GM21723 (cell line): ENCODE results near the gene CRHR2.

Source experiments
- ATAC-seq: cut with Tn5 transposase; IDR thresholded peaks from one replicate; pipeline ENCODE4 v1.9.1; 2021; ENCODE audit warnings: mild to moderate bottlenecking, moderate library complexity; ENCODE audit not compliant: unreplicated experiment

Gene CRHR2

DNA sequence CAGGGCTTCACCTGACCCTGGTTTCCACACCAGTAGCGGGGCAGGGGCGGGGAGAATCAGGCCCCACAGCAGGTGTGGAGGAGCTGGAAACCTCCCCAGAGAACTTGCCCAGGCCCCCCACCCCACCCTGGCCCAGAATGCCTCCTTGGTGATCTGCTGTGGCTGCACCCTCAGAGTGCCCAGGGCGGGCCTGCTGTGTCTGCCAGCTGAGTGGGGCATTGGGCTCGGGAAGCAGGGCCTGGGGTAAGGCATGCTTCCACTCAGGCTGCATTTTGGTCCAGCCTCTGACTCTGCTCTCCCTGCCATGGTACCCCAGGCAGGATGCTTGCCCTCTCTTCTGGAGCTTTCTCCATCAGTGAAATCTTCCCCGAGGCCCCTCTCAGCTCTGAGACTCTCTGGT is 1.1 kb upstream of the CRHR2 start:
- ATAC-seq: no peak

GRCh38 chr7:30681815-30682211 is 443 bp downstream of the CRHR2 start:
- no peak for ATAC-seq

GRCh38 chr7:30681331-30681797 is 892 bp downstream of the CRHR2 start:
- no peak for ATAC-seq

DNA sequence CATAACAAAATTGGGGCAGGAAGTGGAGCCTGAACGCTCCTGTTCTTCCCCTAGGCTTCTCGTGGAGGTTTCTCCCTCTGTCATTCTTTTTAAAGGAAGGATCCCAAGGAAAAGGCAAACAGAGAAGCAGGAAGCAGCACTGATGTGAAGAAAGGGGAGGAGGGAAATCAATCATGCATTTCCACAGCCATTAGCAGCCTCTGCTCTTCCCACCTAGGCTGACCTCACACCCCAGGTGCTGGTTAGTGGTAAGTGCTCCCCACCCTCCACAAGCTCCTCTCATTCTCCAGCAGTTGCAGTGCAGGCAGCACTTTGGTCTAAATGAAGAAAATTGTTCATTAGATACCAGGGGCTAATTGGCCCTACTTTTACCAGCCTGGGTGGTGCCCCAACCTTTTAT is 2.6 kb downstream of the CRHR2 start:
- no peak for ATAC-seq

- ATAC-seq: no peak
Observed at GRCh38 chr7:30678805-30679204, 3.5 kb downstream of the CRHR2 start.

DNA sequence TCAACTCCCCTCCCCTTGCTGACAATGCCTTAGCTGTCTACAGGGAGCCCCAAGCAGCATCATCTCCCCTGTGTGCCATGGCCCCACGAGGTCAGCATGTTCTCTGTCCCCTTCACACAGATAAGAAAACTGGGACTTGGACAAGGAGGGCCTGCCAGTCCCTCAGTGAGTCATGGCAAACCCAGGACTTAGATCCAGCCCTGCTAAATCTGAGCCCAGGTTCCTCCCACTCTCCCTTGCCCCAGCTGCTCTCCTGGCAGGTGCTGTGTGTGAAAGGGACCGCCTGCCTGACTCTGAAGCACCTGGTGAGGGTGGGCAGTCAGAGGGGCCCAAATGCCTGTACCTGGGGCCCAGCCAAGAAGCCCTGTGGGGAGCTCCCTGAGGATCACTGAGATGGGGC is 7.4 kb downstream of the CRHR2 start:
- no peak for ATAC-seq

- ATAC-seq: no peak
Observed at GRCh38 chr7:30674420-30674819, 7.8 kb downstream of the CRHR2 start.

- no peak for ATAC-seq
Observed at GRCh38 chr7:30671793-30672465, 10.3 kb downstream of the CRHR2 start.

GRCh38 chr7:30668102-30668501 is 14.2 kb downstream of the CRHR2 start:
- no peak for ATAC-seq

DNA sequence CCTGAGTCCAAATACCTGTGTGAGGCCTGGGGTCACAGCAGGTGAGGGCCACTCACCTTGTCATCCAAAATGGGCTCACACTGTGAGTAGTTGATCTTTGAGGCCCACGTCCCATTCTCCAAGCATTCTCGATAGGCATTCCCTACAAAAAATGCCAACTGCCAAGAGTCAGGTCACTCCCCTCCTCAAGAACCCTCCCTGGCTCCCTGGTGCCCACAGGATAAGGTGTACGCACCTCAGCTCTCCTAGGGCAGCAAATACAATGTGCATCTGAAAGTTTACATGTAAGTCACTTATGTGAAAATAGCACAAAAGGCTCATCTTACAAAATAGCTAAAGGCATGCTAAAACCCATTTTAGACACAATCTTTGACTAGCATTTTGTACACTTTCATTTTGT is 15.1 kb downstream of the CRHR2 start:
- no peak for ATAC-seq

GRCh38 chr7:30665449-30665848 is 16.8 kb downstream of the CRHR2 start:
- no peak for ATAC-seq

GRCh38 chr7:30665043-30665442 is 17.2 kb downstream of the CRHR2 start:
- ATAC-seq: no peak

GRCh38 chr7:30664184-30664885 is 17.9 kb downstream of the CRHR2 start:
- ATAC-seq: no peak

GRCh38 chr7:30663414-30663813 is 18.8 kb downstream of the CRHR2 start:
- no peak for ATAC-seq

GRCh38 chr7:30662431-30662939 is 19.8 kb downstream of the CRHR2 start:
- no peak for ATAC-seq

GRCh38 chr7:30661926-30662325 is 20.3 kb downstream of the CRHR2 start:
- no peak for ATAC-seq

- no peak for ATAC-seq
Observed at GRCh38 chr7:30660331-30661255, 21.7 kb downstream of the CRHR2 start.

DNA sequence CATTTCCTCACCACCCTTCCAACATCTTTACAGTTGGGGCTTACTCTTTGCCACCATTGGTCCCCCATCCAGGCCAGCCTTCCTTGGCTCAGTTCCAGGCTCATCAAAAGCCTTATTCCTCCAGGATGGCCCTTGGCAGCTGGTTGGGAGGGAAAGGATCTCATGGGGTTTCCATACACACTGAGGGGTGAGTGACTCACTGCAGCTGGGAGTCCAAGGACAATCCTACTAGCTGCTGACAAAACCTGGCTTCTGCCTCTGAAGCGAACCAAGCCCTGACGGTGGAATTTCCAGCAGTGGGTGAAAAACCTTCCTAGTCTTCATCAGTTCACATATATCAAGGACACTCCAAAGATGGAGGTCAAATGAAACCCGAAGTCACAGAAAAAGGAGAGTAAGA is 22.9 kb downstream of the CRHR2 start:
- ATAC-seq: no peak

- no peak for ATAC-seq
Observed at GRCh38 chr7:30658479-30659074, 23.7 kb downstream of the CRHR2 start.

GRCh38 chr7:30657131-30657530 is 25.1 kb downstream of the CRHR2 start:
- ATAC-seq: no peak
